ENCODE measurements around the gene HAUS5. TPM values are rescaled to one million over a fixed set of nuclear protein-coding genes. Genes with fewer than 3 reads are reported as not detected.
A peak's percentile ranks its signal among the peaks of the same experiment; 100 is the strongest.

Gene HAUS5
- total RNA-seq, 1 experiment from 2014 or later: 31.7 TPM

DNA sequence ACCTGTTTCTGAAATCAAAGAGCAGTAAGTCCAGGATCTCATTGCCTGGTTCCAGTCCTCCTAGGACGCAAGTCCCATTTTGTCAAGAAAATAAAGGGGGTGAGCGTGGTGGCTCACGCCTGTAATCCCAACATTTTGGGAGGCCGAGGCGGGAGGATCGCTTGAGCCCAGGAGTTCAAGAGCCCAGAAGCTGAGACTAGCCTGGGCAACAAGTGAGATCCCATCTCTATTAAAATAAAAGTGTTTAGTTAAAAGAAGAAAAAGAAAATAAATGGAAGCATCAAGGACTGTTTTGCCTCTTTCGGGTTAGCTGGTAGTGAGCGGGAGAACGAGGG is 344 bp upstream of the HAUS5 start:
- H3K36me3 ChIP-seq (ENCODE audit: control insufficient read depth in 1 of 2, insufficient read depth in 2 of 2, low read length in 2 of 2): no peaks in the 10 kb centered on the region; a peak in 2 of 4 replicates
- peak overlapping the region; percentile 31 to 93 for H3K4me3 ChIP-seq (replicated peaks in 1 of 2; ENCODE audit: low read depth in 1 of 2, low read length in 2 of 2)
- ChIA-PET CTCF (interaction anchor here (1.4 kb wide), 1 partner anchor 10 kb away, joined by 3 read pairs; no protein-coding TSS in a partner anchor), POLR2A (interaction anchor here (0.9 kb wide), 1 partner anchor 14 kb away, joined by 3 read pairs; no protein-coding TSS in a partner anchor), RAD21 (ENCODE audit: low non-redundant PET in 1 of 2, low total read pairs in 2 of 2, uncharacterized antibody in 2 of 2, unreplicated experiment in 2 of 2) (interaction anchor here in 1 of 2 experiments (0.6 kb wide), 1 partner anchor 9 kb away, joined by 3 read pairs; no protein-coding TSS in a partner anchor)
- DNase-seq (ENCODE audit: low read depth, low spot score): no peak
- no peaks in the 10 kb centered on the region for H4K20me1 ChIP-seq (ENCODE audit: insufficient read depth)
- BruUV-seq (replicated peaks): TSS peak; percentile 95
- H3K9me2 ChIP-seq (ENCODE audit: insufficient read depth): no peaks in the 10 kb centered on the region
- peaks cover 0 to 3% of the 10 kb centered on the region in 2 experiments; a peak in 1 of 4 replicates for H3K9me3 ChIP-seq (ENCODE audit: control insufficient read depth in 1 of 2, insufficient read depth in 1 of 2, low read depth in 1 of 2, low read length in 2 of 2)
- H3K9ac ChIP-seq (ENCODE audit: low read length): peak overlapping the region; percentile 98
- TF ChIP-seq, protein P1, sequence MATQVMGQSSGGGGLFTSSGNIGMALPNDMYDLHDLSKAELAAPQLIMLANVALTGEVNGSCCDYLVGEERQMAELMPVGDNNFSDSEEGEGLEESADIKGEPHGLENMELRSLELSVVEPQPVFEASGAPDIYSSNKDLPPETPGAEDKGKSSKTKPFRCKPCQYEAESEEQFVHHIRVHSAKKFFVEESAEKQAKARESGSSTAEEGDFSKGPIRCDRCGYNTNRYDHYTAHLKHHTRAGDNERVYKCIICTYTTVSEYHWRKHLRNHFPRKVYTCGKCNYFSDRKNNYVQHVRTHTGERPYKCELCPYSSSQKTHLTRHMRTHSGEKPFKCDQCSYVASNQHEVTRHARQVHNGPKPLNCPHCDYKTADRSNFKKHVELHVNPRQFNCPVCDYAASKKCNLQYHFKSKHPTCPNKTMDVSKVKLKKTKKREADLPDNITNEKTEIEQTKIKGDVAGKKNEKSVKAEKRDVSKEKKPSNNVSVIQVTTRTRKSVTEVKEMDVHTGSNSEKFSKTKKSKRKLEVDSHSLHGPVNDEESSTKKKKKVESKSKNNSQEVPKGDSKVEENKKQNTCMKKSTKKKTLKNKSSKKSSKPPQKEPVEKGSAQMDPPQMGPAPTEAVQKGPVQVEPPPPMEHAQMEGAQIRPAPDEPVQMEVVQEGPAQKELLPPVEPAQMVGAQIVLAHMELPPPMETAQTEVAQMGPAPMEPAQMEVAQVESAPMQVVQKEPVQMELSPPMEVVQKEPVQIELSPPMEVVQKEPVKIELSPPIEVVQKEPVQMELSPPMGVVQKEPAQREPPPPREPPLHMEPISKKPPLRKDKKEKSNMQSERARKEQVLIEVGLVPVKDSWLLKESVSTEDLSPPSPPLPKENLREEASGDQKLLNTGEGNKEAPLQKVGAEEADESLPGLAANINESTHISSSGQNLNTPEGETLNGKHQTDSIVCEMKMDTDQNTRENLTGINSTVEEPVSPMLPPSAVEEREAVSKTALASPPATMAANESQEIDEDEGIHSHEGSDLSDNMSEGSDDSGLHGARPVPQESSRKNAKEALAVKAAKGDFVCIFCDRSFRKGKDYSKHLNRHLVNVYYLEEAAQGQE (IDR thresholded peaks at IDR 0.05; ENCODE audit: low read depth): no peak
- TF ChIP-seq, protein P2, sequence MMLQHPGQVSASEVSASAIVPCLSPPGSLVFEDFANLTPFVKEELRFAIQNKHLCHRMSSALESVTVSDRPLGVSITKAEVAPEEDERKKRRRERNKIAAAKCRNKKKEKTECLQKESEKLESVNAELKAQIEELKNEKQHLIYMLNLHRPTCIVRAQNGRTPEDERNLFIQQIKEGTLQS (IDR thresholded peaks at IDR 0.05): no peak
- TF ChIP-seq EZH2phosphoT487 (IDR thresholded peaks at IDR 0.05; ENCODE audit: borderline replicate concordance) (no peak), ELF1 (IDR thresholded peaks at IDR 0.05; ENCODE audit: borderline replicate concordance, low read depth) (no peak), FOSL1 (IDR thresholded peaks at IDR 0.05; ENCODE audit: low read depth) (no peak), SP1 (IDR thresholded peaks at IDR 0.05; ENCODE audit: low read depth) (no peak), CEBPB (IDR thresholded peaks at IDR 0.05; ENCODE audit: low read depth) (no peak), EZH2 (IDR thresholded peaks at IDR 0.05) (no peak), CBX3 (IDR thresholded peaks at IDR 0.05; ENCODE audit: low read depth) (no peak)
- TF ChIP-seq, protein P3, sequence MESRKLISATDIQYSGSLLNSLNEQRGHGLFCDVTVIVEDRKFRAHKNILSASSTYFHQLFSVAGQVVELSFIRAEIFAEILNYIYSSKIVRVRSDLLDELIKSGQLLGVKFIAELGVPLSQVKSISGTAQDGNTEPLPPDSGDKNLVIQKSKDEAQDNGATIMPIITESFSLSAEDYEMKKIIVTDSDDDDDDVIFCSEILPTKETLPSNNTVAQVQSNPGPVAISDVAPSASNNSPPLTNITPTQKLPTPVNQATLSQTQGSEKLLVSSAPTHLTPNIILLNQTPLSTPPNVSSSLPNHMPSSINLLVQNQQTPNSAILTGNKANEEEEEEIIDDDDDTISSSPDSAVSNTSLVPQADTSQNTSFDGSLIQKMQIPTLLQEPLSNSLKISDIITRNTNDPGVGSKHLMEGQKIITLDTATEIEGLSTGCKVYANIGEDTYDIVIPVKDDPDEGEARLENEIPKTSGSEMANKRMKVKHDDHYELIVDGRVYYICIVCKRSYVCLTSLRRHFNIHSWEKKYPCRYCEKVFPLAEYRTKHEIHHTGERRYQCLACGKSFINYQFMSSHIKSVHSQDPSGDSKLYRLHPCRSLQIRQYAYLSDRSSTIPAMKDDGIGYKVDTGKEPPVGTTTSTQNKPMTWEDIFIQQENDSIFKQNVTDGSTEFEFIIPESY (IDR thresholded peaks at IDR 0.05; ENCODE audit: extremely low read depth, insufficient replicate concordance, low read length): no peak
- peak overlapping the region; percentile 13; the same call in 1 of the 2 replicates for H3K27ac ChIP-seq (ENCODE audit: low read depth, low read length)
- H3K4me2 ChIP-seq (ENCODE audit: low read length): peak overlapping the region; percentile 99
- ATAC-seq: no peak
- peaks cover 5% of the 10 kb centered on the region; the same call in 1 of the 2 replicates for H3K79me2 ChIP-seq (ENCODE audit: insufficient read depth, low read length)
- no peaks in the 10 kb centered on the region for H3K27me3 ChIP-seq (ENCODE audit: insufficient read depth, low read length)
- no peak overlapping the region for H2AFZ ChIP-seq (ENCODE audit: low read depth, low read length, poor library complexity, severe bottlenecking)
- H3K4me1 ChIP-seq (ENCODE audit: control insufficient read depth in 1 of 2, insufficient read depth in 2 of 2, low read length in 2 of 2): peaks cover 10 to 18% of the 10 kb centered on the region in 2 experiments
- intact Hi-C loops (cut with micrococcal nuclease): no loop called here
